ENCODE results near the gene HASPIN.
A peak's percentile ranks its signal among the peaks of the same experiment; 100 is the strongest.

Gene HASPIN

DNA sequence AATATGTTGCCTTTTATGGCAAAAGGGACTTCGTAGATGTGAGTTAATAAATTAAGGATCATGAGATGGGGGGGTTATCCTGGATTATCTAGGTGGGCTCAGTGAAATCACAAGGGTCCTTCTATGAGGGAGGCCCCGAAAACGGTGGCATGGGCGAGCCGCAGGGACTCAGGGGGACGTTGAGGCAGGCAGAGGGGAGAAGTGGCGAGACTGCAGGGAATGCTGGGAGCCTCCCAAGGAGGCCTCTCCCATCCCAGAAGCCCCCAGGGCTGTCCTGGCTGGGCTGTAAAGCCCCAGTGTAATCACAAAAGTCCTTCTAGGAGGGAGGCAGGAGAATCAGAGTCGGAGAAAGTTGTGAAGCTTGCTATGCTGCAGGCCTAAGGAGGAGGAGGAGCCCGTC, 42.3 kb downstream of the HASPIN start:
- DNase-seq (no peak), ATAC-seq (no peak)

DNA sequence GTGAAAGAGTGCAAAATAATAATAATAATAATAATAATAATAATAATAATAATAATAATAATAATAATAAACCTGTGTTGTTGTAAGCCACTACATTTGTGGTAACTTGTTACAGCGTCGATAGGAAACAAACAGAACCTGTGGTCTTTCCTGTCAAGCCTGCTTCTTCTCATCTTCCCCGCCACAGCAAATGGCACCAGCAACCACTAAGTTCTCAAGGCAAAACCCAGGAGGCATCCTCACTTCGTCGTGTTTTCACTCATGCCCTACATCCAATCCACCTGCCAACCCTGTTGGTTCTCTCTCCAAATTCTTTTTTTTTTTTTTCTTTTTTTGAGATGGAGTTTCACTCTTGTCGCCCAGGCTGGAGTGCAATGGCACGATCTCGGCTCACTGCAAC, 43.1 kb downstream of the HASPIN start:
- ATAC-seq (no peak), DNase-seq (no peak)

- DNase-seq, result no peak
- ATAC-seq, result no peak
Observed at GRCh38 chr17:3768341-3768740, 44.6 kb downstream of the HASPIN start.

DNA sequence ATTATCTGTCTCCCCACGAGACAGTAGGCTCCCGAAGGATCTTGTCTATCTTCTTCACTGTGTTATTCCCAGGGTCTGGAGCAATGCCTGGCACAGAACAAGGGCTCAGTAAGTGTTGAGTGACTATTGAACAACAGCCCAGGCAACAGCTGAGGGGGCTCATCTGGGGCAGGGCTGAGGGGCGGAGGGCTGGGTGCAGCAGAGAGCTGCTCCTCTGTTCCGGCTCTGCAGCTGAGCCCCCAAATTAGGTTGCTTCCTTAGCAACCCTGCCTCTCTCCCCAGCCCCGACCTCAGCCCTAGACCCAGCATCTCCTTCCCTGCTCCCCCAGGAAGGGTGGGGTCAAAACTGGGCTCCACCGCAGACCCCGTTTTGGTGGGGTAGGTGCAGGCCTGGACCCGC, 45.1 kb downstream of the HASPIN start:
- ATAC-seq, result no peak
- DNase-seq, result no peak

DNA sequence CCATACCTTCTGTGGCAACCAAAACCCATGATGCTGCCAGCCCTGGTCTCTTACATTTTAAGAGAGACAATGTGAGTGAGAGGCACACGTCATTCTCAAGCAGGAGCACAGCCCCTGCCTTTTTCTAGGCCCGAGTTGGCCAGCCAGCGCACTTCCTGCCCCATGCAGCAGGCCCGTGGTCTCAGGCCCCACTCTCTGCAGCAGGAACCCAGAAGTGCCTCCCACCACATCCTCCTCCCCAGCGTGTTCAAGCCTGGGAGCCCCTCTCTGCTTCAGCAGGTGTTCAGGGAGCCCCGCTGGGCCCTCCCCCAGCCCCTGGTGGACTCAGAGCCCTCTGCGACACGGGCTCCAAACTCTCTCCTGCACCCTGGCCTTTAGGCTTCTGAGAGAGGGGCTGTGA, 46.8 kb downstream of the HASPIN start:
- DNase-seq (peak; percentile 50), ATAC-seq (peak; percentile 37)

DNA sequence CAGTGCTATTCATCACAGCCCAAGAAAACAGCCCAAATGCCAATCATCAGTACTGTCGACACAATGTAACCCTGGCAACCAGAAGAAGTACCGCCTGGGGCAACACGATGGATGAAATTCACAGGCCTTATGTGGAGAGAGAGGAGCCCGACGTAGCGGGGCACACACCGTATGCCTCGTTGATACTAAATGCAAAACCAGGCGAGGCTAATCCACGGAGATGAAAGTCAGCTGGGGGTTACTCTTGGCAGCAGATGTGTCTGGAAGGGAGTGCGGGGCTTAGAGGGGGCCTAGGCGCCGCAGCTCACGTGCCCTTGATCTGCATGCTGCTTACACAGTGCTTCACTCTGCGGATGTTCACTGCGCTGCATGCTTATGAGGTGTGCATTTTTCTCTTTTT, 47.4 kb downstream of the HASPIN start:
- no peak for DNase-seq
- ATAC-seq, result peak; percentile 63

DNA sequence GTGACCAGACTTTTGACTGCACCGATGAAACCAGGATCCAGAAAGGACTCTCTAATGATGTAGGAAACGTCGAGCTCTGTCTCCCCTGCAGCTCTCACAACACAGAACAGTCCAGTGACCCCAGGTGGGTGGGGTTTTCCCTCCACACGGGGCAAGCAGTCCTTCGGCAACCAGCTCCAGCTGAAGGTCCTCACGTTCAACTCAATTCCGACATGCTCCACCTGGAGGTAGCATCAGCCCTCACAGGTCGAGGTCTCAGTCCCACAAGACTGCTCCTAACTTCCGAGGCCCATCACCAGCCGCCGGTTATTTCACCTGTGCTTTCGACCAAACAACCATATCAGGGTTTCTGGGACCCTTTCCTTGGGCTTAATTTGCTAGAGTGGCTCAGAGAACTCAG, 49.1 kb downstream of the HASPIN start:
- DNase-seq, result no peak
- ATAC-seq, result no peak

DNA sequence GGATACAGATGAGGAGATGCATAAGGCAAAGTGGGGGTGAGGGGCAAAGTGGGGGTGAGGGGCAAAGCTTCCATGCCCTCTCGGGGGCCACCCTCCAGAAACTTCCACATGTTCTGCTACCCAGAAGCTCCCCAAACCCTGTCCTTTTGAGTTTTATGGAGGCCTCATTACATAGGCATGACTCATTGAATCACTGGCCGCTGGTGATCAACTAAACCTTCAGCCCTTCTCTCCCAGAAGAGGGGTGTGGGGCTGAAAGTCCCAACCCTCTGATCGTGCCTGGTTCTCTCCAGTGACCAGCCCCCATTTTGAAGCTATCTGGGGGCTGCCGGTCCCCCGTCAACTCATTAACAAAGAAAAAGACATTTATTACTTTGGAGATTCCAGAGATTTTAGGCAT, 49.8 kb downstream of the HASPIN start:
- ATAC-seq, result no peak
- DNase-seq, result no peak

GRCh38 chr17:3773966-3774365, 50.3 kb downstream of the HASPIN start:
- ATAC-seq, result no peak
- no peak for DNase-seq

Data from stimulated activated naive CD8-positive, alpha-beta T cell treated with anti-CD3 and anti-CD28 coated beads, Interleukin-15, Interleukin-2, amounts not matched to agents 100 U/mL and 50 U/mL, for 24 hours (primary cell).